PC-3 (cell line): ENCODE measurements around the gene PLAGL2.

Experiments
- CTCF ChIP-seq: fragments of 300-600 bp; sonication (generic); conservative IDR thresholded peaks from 2 replicates; pipeline ENCODE4 v1.5.1; 2017; ENCODE audit warnings: antibody characterized with exemption, low read depth, mild to moderate bottlenecking, low read length
- EZH2 ChIP-seq: fragments of 300-600 bp; sonication (generic); IDR thresholded peaks from one replicate; pipeline ENCODE4 v1.6.1; 2017; ENCODE audit warnings: antibody characterized with exemption, mild to moderate bottlenecking, low read length; ENCODE audit not compliant: unreplicated experiment
- EZH2phosphoT487 ChIP-seq: fragments of 300-600 bp; sonication (generic); IDR thresholded peaks from 2 replicates; pipeline ENCODE4 v1.6.1; 2018; ENCODE audit warnings: mild to moderate bottlenecking, antibody characterized with exemption, low read length, borderline replicate concordance

- TF ChIP-seq EZH2 (no peak), CTCF (no peak), EZH2phosphoT487 (no peak)
Measured at GRCh38 chr20:32248043-32248442, 40.5 kb upstream of the PLAGL2 start.
